Endodermal cell (in vitro differentiated cells): ENCODE results near the gene NTPCR. TPM values are rescaled to one million over a fixed set of nuclear protein-coding genes. Genes with fewer than 3 reads are reported as not detected.

Experiments used
- DNase-seq: peaks from one replicate; pipeline ENCODE4 v3.0.0-alpha.2; 2017
- H3K27ac ChIP-seq: 2 replicates; pipeline ENCODE4 v1.5.1; 2013; ENCODE audit warnings: mild to moderate bottlenecking, low read depth, low read length, moderate library complexity
- H3K27me3 ChIP-seq: 2 replicates; pipeline ENCODE4 v1.6.1; 2013; ENCODE audit warnings: mild to moderate bottlenecking, low read length, moderate library complexity; ENCODE audit not compliant: insufficient read depth, control insufficient read depth, poor library complexity, severe bottlenecking
- H3K36me3 ChIP-seq: 2 replicates; pipeline ENCODE4 v1.7.0; 2013; ENCODE audit warnings: mild to moderate bottlenecking, low read length, moderate library complexity; ENCODE audit not compliant: control insufficient read depth, insufficient read depth
- H3K4me1 ChIP-seq: one replicate; pipeline ENCODE4 v1.7.0; 2013; ENCODE audit warnings: low read length; ENCODE audit not compliant: control insufficient read depth, insufficient read depth
- H3K4me3 ChIP-seq: 2 replicates; pipeline ENCODE4 v1.5.1; 2013; ENCODE audit warnings: mild to moderate bottlenecking, low read length, moderate library complexity
- H3K9ac ChIP-seq: 2 replicates; pipeline ENCODE4 v1.6.1; 2013; ENCODE audit warnings: mild to moderate bottlenecking, low read length, moderate library complexity; ENCODE audit not compliant: poor library complexity, severe bottlenecking; ENCODE audit errors: extremely low read depth
- H3K9me3 ChIP-seq: 2 replicates; pipeline ENCODE4 v1.6.1; 2013; ENCODE audit warnings: mild to moderate bottlenecking, low read length, moderate library complexity; ENCODE audit not compliant: control insufficient read depth
- H3K27ac Mint-ChIP-seq: 2 replicates; pipeline ENCODE4 v1.8.0; 2020; ENCODE audit warnings: mixed read lengths
- H3K27me3 Mint-ChIP-seq: 2 replicates; pipeline ENCODE4 v1.8.0; 2021; ENCODE audit warnings: mild to moderate bottlenecking, mixed read lengths; ENCODE audit not compliant: insufficient read depth
- H3K36me3 Mint-ChIP-seq: 2 replicates; pipeline ENCODE4 v1.8.0; 2020; ENCODE audit warnings: low read depth, mixed read lengths
- H3K4me1 Mint-ChIP-seq: 2 replicates; pipeline ENCODE4 v1.8.0; 2020; ENCODE audit warnings: mixed read lengths
- H3K4me3 Mint-ChIP-seq: 2 replicates; pipeline ENCODE4 v1.8.0; 2020; ENCODE audit warnings: mild to moderate bottlenecking, moderate library complexity, mixed read lengths
- H3K9me3 Mint-ChIP-seq: 2 replicates; pipeline ENCODE4 v1.8.0; 2020; ENCODE audit warnings: mild to moderate bottlenecking, mixed read lengths
- CTCF ChIP-seq: fragments of 200-600 bp; sonication (generic); conservative IDR thresholded peaks from 2 replicates; pipeline ENCODE4 v1.5.0; 2021; ENCODE audit warnings: antibody characterized with exemption, mild to moderate bottlenecking
- WGBS, 2 experiments: methylation state at CpG; one replicate each; pipeline versions ENCODE4 v1.1.5 to v1.1.7; 2013; ENCODE audit warnings: missing lambda C conversion rate in 2 of 2, mixed read lengths in 1 of 2; ENCODE audit not compliant: insufficient coverage in 1 of 2, insufficient read length in 1 of 2; 5-methylcytosine and 5-hydroxymethylcytosine counted together
- total RNA-seq, 2 donors: library from RNA; stranded (reverse); fragmentation: NEBNext Ultra II Directional in 1 of 2; extraction: Animal tissue kit (Norgen Biotek cat#: 25700) in 1 of 2; gene quantifications; 2 replicates in 1 of 2; 3 replicates in 1 of 2; pipeline ENCODE4 v1.2.1, GENCODE V29; 2021

Gene NTPCR
- total RNA-seq, 2 donors from 2014 or later, result 30.9 to 43.3 TPM

DNA sequence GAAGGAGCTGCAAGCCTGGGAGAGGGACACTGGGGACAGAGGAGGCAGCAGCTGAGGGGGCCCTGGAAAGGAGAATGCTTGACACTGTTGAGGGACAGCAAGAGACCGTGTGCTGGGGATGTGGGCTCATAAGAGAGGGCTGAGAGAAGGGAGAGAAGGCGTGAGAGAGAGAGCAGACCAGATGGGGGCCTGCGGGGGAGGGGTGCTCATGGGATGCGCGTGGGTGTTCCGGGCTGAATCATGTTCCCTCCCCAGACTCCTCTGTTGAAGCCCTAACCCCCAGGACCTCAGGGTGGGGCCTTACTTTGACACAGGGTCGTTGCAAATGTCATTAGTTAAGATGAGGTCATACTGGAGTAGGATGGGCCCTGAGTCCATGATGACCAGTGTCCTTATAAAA, 40.8 kb downstream of the NTPCR start:
- no peak overlapping the region for H3K27ac Mint-ChIP-seq

GRCh38 chr1:232992227-232992626, 41.8 kb downstream of the NTPCR start:
- Mint-ChIP-seq H3K4me1 (peaks cover 3% of the 10 kb centered on the region), H3K27ac (no peak overlapping the region), H3K9me3 (peaks cover 34% of the 10 kb centered on the region), H3K27me3 (peaks cover 2% of the 10 kb centered on the region), H3K36me3 (peaks cover 67% of the 10 kb centered on the region), H3K4me3 (no peak overlapping the region)
- no peak for DNase-seq
- H3K9me3 ChIP-seq, result peaks cover 28% of the 10 kb centered on the region
- 82 to 96% methylated on average over 2 to 3 of the region's 3 CpGs for WGBS, 2 experiments
- no peaks in the 10 kb centered on the region for H3K36me3 ChIP-seq
- H3K4me3 ChIP-seq, result no peak overlapping the region
- no peak overlapping the region for H3K9ac ChIP-seq
- H3K27ac ChIP-seq, result no peak overlapping the region
- H3K4me1 ChIP-seq, result no peaks in the 10 kb centered on the region
- no peaks in the 10 kb centered on the region for H3K27me3 ChIP-seq
- TF ChIP-seq CTCF, result no peak

More for the DNA sequence above, 40.8 kb downstream of the NTPCR start:
- Mint-ChIP-seq H3K27me3 (peaks cover 2% of the 10 kb centered on the region), H3K36me3 (peaks cover 58% of the 10 kb centered on the region), H3K4me3 (no peak overlapping the region), H3K9me3 (peaks cover 34% of the 10 kb centered on the region), H3K4me1 (no peaks in the 10 kb centered on the region)
- WGBS, 2 experiments, result 85 to 94% methylated on average over 2 to 7 of the region's 7 CpGs
- Histone ChIP-seq H3K4me1 (no peaks in the 10 kb centered on the region), H3K9me3 (peaks cover 28% of the 10 kb centered on the region), H3K4me3 (no peak overlapping the region), H3K9ac (no peak overlapping the region), H3K27ac (no peak overlapping the region), H3K27me3 (no peaks in the 10 kb centered on the region), H3K36me3 (no peaks in the 10 kb centered on the region)
- no peak for TF ChIP-seq CTCF
- DNase-seq, result peak; percentile 26

DNA sequence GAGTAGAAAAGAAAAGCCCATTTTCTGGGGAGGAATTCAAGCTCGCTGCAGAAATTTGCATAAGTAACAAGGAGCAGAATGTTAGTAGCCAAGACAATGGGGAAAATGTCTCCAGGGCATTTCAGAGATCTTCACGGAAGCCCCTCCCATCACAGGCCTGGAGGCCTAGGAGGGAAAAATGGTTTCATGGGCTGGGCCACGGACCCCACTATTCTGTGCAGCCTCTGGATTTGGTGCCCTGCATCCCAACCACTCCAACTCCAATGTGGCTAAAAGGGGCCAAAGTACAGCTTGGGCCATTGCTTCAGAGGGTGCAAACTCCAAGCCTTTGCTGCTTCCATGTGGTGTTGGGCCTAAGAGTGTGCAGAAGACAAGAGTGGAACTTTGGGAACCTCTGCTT, 43.1 kb downstream of the NTPCR start:
- no peak overlapping the region for H3K4me3 Mint-ChIP-seq
- no peaks in the 10 kb centered on the region for H3K4me1 ChIP-seq
- H3K9me3 ChIP-seq, result peaks cover 28% of the 10 kb centered on the region
- H3K27me3 ChIP-seq, result no peaks in the 10 kb centered on the region
- H3K36me3 Mint-ChIP-seq, result peaks cover 81% of the 10 kb centered on the region
- no peak for TF ChIP-seq CTCF
- no peak for DNase-seq
- H3K36me3 ChIP-seq, result no peaks in the 10 kb centered on the region
- H3K9ac ChIP-seq, result no peak overlapping the region
- peak overlapping the region; percentile 35 for H3K4me3 ChIP-seq
- no peak overlapping the region for H3K27ac ChIP-seq
- no peak overlapping the region for H3K27ac Mint-ChIP-seq
- peaks cover 2% of the 10 kb centered on the region for H3K27me3 Mint-ChIP-seq
- peaks cover 3% of the 10 kb centered on the region for H3K4me1 Mint-ChIP-seq
- 94 to 96% methylated on average over 3 of the region's 3 CpGs for WGBS, 2 experiments
- H3K9me3 Mint-ChIP-seq, result peaks cover 34% of the 10 kb centered on the region
